ENCODE data around the gene GFER. TPM values are rescaled to one million over a fixed set of nuclear protein-coding genes. Genes with fewer than 3 reads are reported as not detected.

Gene GFER
- total and polyA plus RNA-seq, 8 donors, result 17.1 to 62.0 (median 25.9) TPM

- Histone ChIP-seq H3K27me3 (no peaks in the 10 kb centered on the region), H3K36me3 (no peaks in the 10 kb centered on the region), H3K27ac (no peak overlapping the region), H3K4me3 (no peak overlapping the region), H3K4me1 (peaks cover 0 to 23% (median 15%) of the 10 kb centered on the region in 3 donors), H3K9me3 (no peaks in the 10 kb centered on the region)
- DNase-seq (peak in 2 of 6 donors; percentile 45 to 67), FAIRE-seq (no peak), ATAC-seq (no peak)
- TF ChIP-seq, protein P1, sequence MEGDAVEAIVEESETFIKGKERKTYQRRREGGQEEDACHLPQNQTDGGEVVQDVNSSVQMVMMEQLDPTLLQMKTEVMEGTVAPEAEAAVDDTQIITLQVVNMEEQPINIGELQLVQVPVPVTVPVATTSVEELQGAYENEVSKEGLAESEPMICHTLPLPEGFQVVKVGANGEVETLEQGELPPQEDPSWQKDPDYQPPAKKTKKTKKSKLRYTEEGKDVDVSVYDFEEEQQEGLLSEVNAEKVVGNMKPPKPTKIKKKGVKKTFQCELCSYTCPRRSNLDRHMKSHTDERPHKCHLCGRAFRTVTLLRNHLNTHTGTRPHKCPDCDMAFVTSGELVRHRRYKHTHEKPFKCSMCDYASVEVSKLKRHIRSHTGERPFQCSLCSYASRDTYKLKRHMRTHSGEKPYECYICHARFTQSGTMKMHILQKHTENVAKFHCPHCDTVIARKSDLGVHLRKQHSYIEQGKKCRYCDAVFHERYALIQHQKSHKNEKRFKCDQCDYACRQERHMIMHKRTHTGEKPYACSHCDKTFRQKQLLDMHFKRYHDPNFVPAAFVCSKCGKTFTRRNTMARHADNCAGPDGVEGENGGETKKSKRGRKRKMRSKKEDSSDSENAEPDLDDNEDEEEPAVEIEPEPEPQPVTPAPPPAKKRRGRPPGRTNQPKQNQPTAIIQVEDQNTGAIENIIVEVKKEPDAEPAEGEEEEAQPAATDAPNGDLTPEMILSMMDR (IDR thresholded peaks at IDR 0.05), result no peak
- intact Hi-C loops (cut with DNase I), result no loop called here
- 86 to 90% methylated on average over 41 of the region's 41 CpGs for WGBS, 2 donors
Measured at GRCh38 chr16:1968146-1968953, 15.6 kb upstream of the GFER start.

GRCh38 chr16:1971796-1972489, 12.1 kb upstream of the GFER start, which contains the start of gene TBL3:
TSS of gene TBL3 (plus strand) at chr16:1972053. CDS start at chr16:1972165, 112 bp downstream.
- Histone ChIP-seq H3K27ac (peak within 1 kb of the TSS; percentile 87 to 93 (median 92)), H3K9me3 (no peaks in the 10 kb centered on the region), H3K27me3 (no peaks in the 10 kb centered on the region), H3K4me1 (peaks cover 0 to 13% (median 12%) of the 10 kb centered on the region in 3 donors), H3K4me3 (peak within 1 kb of the TSS; percentile 85 to 99 (median 98)), H3K36me3 (peaks cover 0 to 19% (median 14%) of the 10 kb centered on the region in 3 donors)
- no peak for FAIRE-seq
- ATAC-seq, result peak; percentile 94 to 97 (median 96)
- TF ChIP-seq, protein P1 (IDR thresholded peaks at IDR 0.05), result no peak
- intact Hi-C loops (cut with DNase I), result no loop called here
- peak; percentile 89 to 97 (median 94) for DNase-seq
- 0 to 1% methylated on average over 65 to 78 of the region's 78 CpGs for WGBS, 2 donors

GRCh38 chr16:1972490-1972877, 11.5 kb upstream of the GFER start:
- H3K27me3 ChIP-seq, result no peaks in the 10 kb centered on the region
- peaks cover 0 to 13% (median 12%) of the 10 kb centered on the region in 3 donors for H3K4me1 ChIP-seq
- no peaks in the 10 kb centered on the region for H3K9me3 ChIP-seq
- WGBS, 2 donors, result 2% methylated on average over 22 of the region's 22 CpGs
- intact Hi-C loops (cut with DNase I), result no loop called here
- DNase-seq, result peak in 3 of 6 donors; percentile 33 to 80 (median 58)
- no peak overlapping the region for H3K27ac ChIP-seq
- ATAC-seq, result peak; percentile 1 to 14 (median 4)
- TF ChIP-seq, protein P1 (IDR thresholded peaks at IDR 0.05), result no peak
- no peak for FAIRE-seq
- H3K36me3 ChIP-seq, result peaks cover 0 to 24% (median 14%) of the 10 kb centered on the region in 3 donors
- H3K4me3 ChIP-seq, result peak overlapping the region; percentile 85 to 99 (median 98)

DNA sequence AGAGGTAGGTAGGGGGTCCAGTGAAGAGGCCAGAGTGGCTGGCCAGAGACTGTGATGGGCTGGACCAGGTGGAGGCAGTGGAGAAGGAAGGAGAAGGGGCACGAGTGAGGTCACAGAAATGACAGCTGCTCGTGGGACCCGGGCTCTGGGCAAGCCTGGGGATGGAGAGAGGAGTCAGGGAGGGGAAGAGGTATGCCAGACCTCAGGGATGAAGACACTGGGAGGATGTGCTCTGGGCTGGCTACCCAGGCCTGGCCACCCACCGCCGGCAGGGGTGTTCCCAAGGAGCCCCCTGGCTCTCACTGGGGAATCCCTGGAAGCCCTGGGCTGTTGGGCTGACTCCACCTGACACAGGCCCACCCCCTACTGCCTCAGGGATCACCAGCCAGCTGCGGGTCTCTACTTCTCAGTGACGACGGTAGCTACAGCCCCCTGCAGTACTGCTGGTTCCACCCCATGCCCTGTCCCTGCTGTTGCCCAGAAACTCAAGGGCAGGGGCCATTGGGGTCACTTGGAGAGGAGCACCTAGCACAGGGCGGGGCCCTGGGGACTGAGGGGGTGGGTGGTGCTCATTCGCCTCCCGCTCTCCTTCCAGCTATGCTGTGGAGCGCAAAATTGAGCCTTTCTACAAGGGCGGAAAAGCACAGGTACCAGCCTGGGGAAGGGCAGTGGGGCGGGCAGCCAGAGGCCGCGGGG, 10.4 kb upstream of the GFER start:
- 87% methylated on average over 16 of the region's 16 CpGs for WGBS, 2 donors
- intact Hi-C loops (cut with DNase I), result no loop called here
- Histone ChIP-seq H3K27me3 (no peaks in the 10 kb centered on the region), H3K9me3 (no peaks in the 10 kb centered on the region), H3K36me3 (peaks cover 0 to 29% (median 14%) of the 10 kb centered on the region in 3 donors), H3K27ac (no peak overlapping the region), H3K4me1 (peaks cover 0 to 13% (median 12%) of the 10 kb centered on the region in 3 donors), H3K4me3 (no peak overlapping the region)
- DNase-seq (peak in 3 of 6 donors; percentile 18 to 78 (median 44)), ATAC-seq (no peak), FAIRE-seq (no peak)
- TF ChIP-seq, protein P1 (IDR thresholded peaks at IDR 0.05), result no peak

Measured in pancreas (tissue), 10 donors.